K562 (cell line): ENCODE results near the gene DMD. TPM values are rescaled to one million over a fixed set of nuclear protein-coding genes. Genes with fewer than 3 reads are reported as not detected.

Experiments
- ATAC-seq: fragments of 200-7000 bp; cut with Tn5 transposase; 3 replicates; pipeline ENCODE4 v1.9.1; 2020; ENCODE audit warnings: moderate library complexity
- BruUV-seq: library from RNA; stranded (reverse); fragments of 400-500 nt; replicated peaks from 2 replicates; lab custom pipeline; 2021; lab: Mats Ljungman, UMichigan
- CTCF ChIA-PET: fragments of 300-600 bp; formaldehyde crosslinking; extraction: SDS; loops from one replicate; lab custom pipeline; 2021; ENCODE audit warnings: low intra/inter-chr PET ratio; lab: Yijun Ruan, JAX
- POLR2A ChIA-PET: fragments of 300-600, 350-650 bp; sonication (Branson Sonifier 250); formaldehyde crosslinking; extraction: SDS; loops from one replicate; lab custom pipeline; 2021; ENCODE audit warnings: antibody characterized with exemption, inconsistent platforms; lab: Yijun Ruan, JAX
- DNase-seq, 4 experiments: peaks; one replicate each; pipeline versions ENCODE4 v3.0.0 to v3.0.0-alpha.2; 2011 to 2018; ENCODE audit warnings: low spot score in 3 of 4, mixed read lengths in 3 of 4; ENCODE audit errors: extremely low read depth in 1 of 4
- FAIRE-seq: peaks from 2 replicates; lab custom pipeline; 2011; peaks lifted over from hg19 to GRCh38; lab: Jason Lieb, UNC
- H2AFZ ChIP-seq: 2 replicates; pipeline ENCODE4 v1.6.0; 2011; ENCODE audit warnings: low read depth, low read length, control low read depth, inconsistent platforms
- H3K27ac ChIP-seq: fragments of 200-600 bp; 3 replicates; pipeline ENCODE4 v1.8.0; 2011; ENCODE audit warnings: low read depth, mild to moderate bottlenecking, control low read depth, inconsistent platforms, low read length, moderate library complexity, mixed read lengths; ENCODE audit errors: extremely low read depth
- H3K27me3 ChIP-seq, 2 experiments: fragments of 300-600 bp in 1 of 2; 2 replicates in 1 of 2; 3 replicates in 1 of 2; pipeline versions ENCODE4 v1.6.0 to v1.8.0; 2011; ENCODE audit warnings: inconsistent platforms in 2 of 2, low read length in 2 of 2, mild to moderate bottlenecking in 1 of 2, mixed read lengths in 1 of 2, moderate library complexity in 1 of 2; ENCODE audit not compliant: control insufficient read depth in 2 of 2, insufficient read depth in 2 of 2
- H3K36me3 ChIP-seq: fragments of 300-600 bp; 3 replicates; pipeline ENCODE4 v1.8.0; 2011; ENCODE audit warnings: mild to moderate bottlenecking, low read length, inconsistent platforms; ENCODE audit not compliant: control insufficient read depth, insufficient read depth
- H3K4me1 ChIP-seq, 2 experiments: fragments of 200-600 bp in 1 of 2; replicated peaks in 1 of 2; 2 replicates in 1 of 2; 3 replicates in 1 of 2; pipeline versions ENCODE4 v1.5.1 to v1.8.0; 2011; ENCODE audit warnings: inconsistent platforms in 2 of 2, low read length in 2 of 2, mild to moderate bottlenecking in 1 of 2, mixed read lengths in 1 of 2, moderate library complexity in 1 of 2; ENCODE audit not compliant: control insufficient read depth in 2 of 2, insufficient read depth in 2 of 2
- H3K4me2 ChIP-seq: 2 replicates; pipeline ENCODE4 v1.6.1; 2011; ENCODE audit warnings: low read length, control low read depth, inconsistent platforms, mixed read lengths; ENCODE audit not compliant: insufficient read depth
- H3K4me3 ChIP-seq: fragments of 200-600 bp; sonication (generic), shearing (Covaris generic); 2 replicates; pipeline ENCODE4 v1.5.1; 2016; ENCODE audit warnings: control low read depth, inconsistent platforms
- H3K79me2 ChIP-seq: fragments of 200-600 bp; 3 replicates; pipeline ENCODE4 v1.8.0; 2011; ENCODE audit warnings: low read length, inconsistent platforms; ENCODE audit not compliant: control insufficient read depth, insufficient read depth
- H3K9ac ChIP-seq, 2 experiments: 2 replicates each; pipeline versions ENCODE4 v1.6.0 to v1.6.1; 2011; ENCODE audit warnings: low read depth in 2 of 2, low read length in 2 of 2, control low read depth in 1 of 2, inconsistent platforms in 1 of 2, mild to moderate bottlenecking in 1 of 2, mixed read lengths in 1 of 2; ENCODE audit not compliant: insufficient read depth in 1 of 2
- H3K9me1 ChIP-seq: one replicate; pipeline ENCODE4 v1.6.0; 2011; ENCODE audit warnings: inconsistent platforms, mild to moderate bottlenecking, low read length, moderate library complexity; ENCODE audit not compliant: control insufficient read depth, insufficient read depth
- H3K9me3 ChIP-seq: replicated peaks from 2 replicates; pipeline ENCODE4 v1.5.1; 2011; ENCODE audit warnings: low read depth, low read length, inconsistent platforms; ENCODE audit not compliant: control insufficient read depth, insufficient read depth
- H4K20me1 ChIP-seq: replicated peaks from 2 replicates; pipeline ENCODE4 v1.6.1; 2011; ENCODE audit warnings: low read length, inconsistent platforms, mixed read lengths; ENCODE audit not compliant: control insufficient read depth, insufficient read depth
- AFF4 ChIP-seq: sonication (generic); formaldehyde crosslinking; IDR thresholded peaks from 2 replicates; pipeline ENCODE4 v1.8.0; 2023; ENCODE audit warnings: mild to moderate bottlenecking, missing genetic modification reagents
- BRCA1 ChIP-seq, 2 experiments: fragments of 450-650 bp in 1 of 2; sonication (generic) in 1 of 2; formaldehyde crosslinking in 1 of 2; IDR thresholded peaks; 2 replicates each; pipeline versions ENCODE4 v1.5.0 to v1.6.1; 2017 to 2020; ENCODE audit warnings: mild to moderate bottlenecking in 1 of 2, missing genetic modification reagents in 1 of 2
- DIDO1 ChIP-seq: fragments of 450-650 bp; IDR thresholded peaks from 2 replicates; pipeline ENCODE4 v1.6.1; 2016; ENCODE audit warnings: low read depth, missing biosample characterization, missing genetic modification characterization
- MAZ ChIP-seq, 2 experiments: fragments of 450-650 bp in 1 of 2; sonication (generic) in 1 of 2; formaldehyde crosslinking; IDR thresholded peaks in 1 of 2; conservative IDR thresholded peaks in 1 of 2; 2 replicates each; pipeline versions ENCODE4 v1.4.0 to v1.5.0; 2020; ENCODE audit warnings: mild to moderate bottlenecking in 1 of 2, missing genetic modification reagents in 1 of 2
- TRIM24 ChIP-seq, 2 experiments: fragments of 450-650 bp; IDR thresholded peaks; 2 replicates each; pipeline ENCODE4 v1.6.1; 2016
- ZNF407 ChIP-seq: fragments of 450-650 bp; IDR thresholded peaks from 2 replicates; pipeline ENCODE4 v1.6.1; 2016; ENCODE audit warnings: low read depth
- ZNF79 ChIP-seq: fragments of 250-450 bp; sonication (Bioruptor Pico); IDR thresholded peaks from 2 replicates; pipeline ENCODE4 v1.4.0; 2020; ENCODE audit warnings: low read depth, mild to moderate bottlenecking, moderate library complexity
- WGBS: fragments of 100-300 bp; shearing (Covaris generic); methylation state at CpG from one replicate; pipeline ENCODE4 v1.1.6; 2016; ENCODE audit warnings: low coverage, mixed read lengths; ENCODE audit not compliant: insufficient coverage; ENCODE audit errors: missing lambda C conversion rate; 5-methylcytosine and 5-hydroxymethylcytosine counted together
- in situ Hi-C: fragments of 300-500 bp; cut with MboI; formaldehyde crosslinking; loops from 4 replicates; pipeline ENCODE4 v1.15.0; 2018; ENCODE audit warnings: inconsistent platforms, mixed read lengths
- intact Hi-C: fragments of 100-400 bp; cut with micrococcal nuclease; formaldehyde crosslinking; loops from 2 replicates; pipeline ENCODE4 v1.14.2; 2022
- polyA plus RNA-seq, 8 experiments: library from polyadenylated mRNA; depleted of rRNA in 4 of 8; stranded (reverse) in 5 of 8; unstranded in 3 of 8; fragments of >200 nt; fragmentation: Nextera tagmentation in 2 of 8; fragmentation: Illumina TruSeq in 1 of 8; extraction: Ambion mirVana in 2 of 8; extraction: Trizol in 1 of 8; gene quantifications; 2 replicates each; pipeline versions ENCODE4 v1.2.1 to v1.2.3, GENCODE V29; 2011 to 2014; ENCODE audit warnings: inconsistent platforms in 1 of 8, missing spikeins in 1 of 8
- total RNA-seq, 7 experiments: library from RNA; depleted of rRNA in 6 of 7; stranded (reverse); fragments of >200 nt in 6 of 7; fragmentation: Illumina TruSeq in 2 of 7; extraction: Trizol in 2 of 7; gene quantifications; 2 replicates each; pipeline versions ENCODE4 v1.2.1 to v1.2.3, GENCODE V29; 2011 to 2021; ENCODE audit warnings: low replicate concordance in 1 of 7

DMD gene
- total and polyA plus RNA-seq, 9 of the 15 experiments (the other 6 are each of a cell fraction or from before 2014, with no cell fraction given) = 3.8 to 20.4 (median 11.4) TPM

DNA sequence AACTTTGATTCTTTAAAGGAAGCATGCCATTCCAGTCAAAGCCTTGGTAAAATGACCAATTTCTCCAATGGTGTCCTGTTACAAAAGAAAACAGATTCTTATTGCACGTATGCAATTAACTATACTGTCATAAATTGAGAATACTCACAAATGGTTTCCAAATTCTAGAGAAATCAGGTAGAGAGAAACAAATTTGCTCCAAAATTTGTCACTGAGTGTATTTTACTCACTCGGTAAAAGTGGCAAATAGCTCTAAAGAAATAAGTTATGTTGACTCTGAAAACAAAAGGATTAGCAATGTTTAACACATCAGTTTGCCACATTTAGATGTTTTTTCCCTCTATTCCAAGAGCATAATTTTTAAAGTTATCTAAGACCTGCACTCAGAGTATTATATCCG lies 133.1 kb downstream of the DMD start:
- no peak for ATAC-seq
- Histone ChIP-seq H3K4me2 (no peak overlapping the region), H3K36me3 (no peaks in the 10 kb centered on the region), H3K27ac (no peak overlapping the region), H4K20me1 (no peaks in the 10 kb centered on the region), H3K4me3 (no peak overlapping the region), H3K4me1 (no peaks in the 10 kb centered on the region), H3K9me3 (no peaks in the 10 kb centered on the region), H3K9ac (no peak overlapping the region), H2AFZ (no peak overlapping the region), H3K27me3 (no peaks in the 10 kb centered on the region), H3K79me2 (no peaks in the 10 kb centered on the region), H3K9me1 (no peaks in the 10 kb centered on the region)
- ChIA-PET POLR2A (no interaction called here), CTCF (no interaction called here)
- TF ChIP-seq BRCA1 (IDR thresholded peaks at IDR 0.05) (no peak), BRCA1 (CRISPR knock-in tag; IDR thresholded peaks at IDR 0.05) (no peak), ZNF407 (no peak), TRIM24 (IDR thresholded peaks at IDR 0.05) (no peak), DIDO1 (tag) (no peak), AFF4 (CRISPR knock-in tag) (no peak), ZNF79 (CRISPR knock-in tag) (no peak), MAZ (CRISPR knock-in tag; conservative IDR thresholded peaks at IDR 0.05 in 1 of 2, IDR thresholded peaks at IDR 0.05 in 1 of 2) (no peak)
- no peak for FAIRE-seq
- in situ Hi-C loops = no loop called here
- WGBS = 0% methylated on average over 3 of the region's 3 CpGs
- intact Hi-C loops = no loop called here
- BruUV-seq = no TSS peak
- no peak for DNase-seq
